HEK293 (cell line): ENCODE results near the gene ACP7.

Source experiments
- PRDM1 ChIP-seq: fragments of 450-650 bp; formaldehyde crosslinking; IDR thresholded peaks from 2 replicates; pipeline ENCODE4; 2016; ENCODE audit warnings: missing biosample characterization, missing genetic modification characterization
- TCF7L2 ChIP-seq: IDR thresholded peaks from 2 replicates; pipeline ENCODE4 v1.6.1; 2011; ENCODE audit warnings: low read depth, mild to moderate bottlenecking, inconsistent platforms, low read length, moderate library complexity, borderline replicate concordance
- ZBTB17 ChIP-seq: fragments of 450-650 bp; formaldehyde crosslinking; IDR thresholded peaks from 2 replicates; pipeline ENCODE4 v1.5.1; 2016; ENCODE audit warnings: missing biosample characterization, missing genetic modification characterization
- ZBTB7A ChIP-seq: fragments of 450-650 bp; formaldehyde crosslinking; IDR thresholded peaks from 2 replicates; pipeline ENCODE4 v1.5.1; 2016; ENCODE audit warnings: low read depth, missing biosample characterization, missing genetic modification characterization
- ZFHX2 ChIP-seq: fragments of 450-650 bp; formaldehyde crosslinking; conservative IDR thresholded peaks from 2 replicates; pipeline ENCODE4 v1.5.1; 2016; ENCODE audit warnings: missing biosample characterization, missing genetic modification characterization
- ZNF157 ChIP-seq: fragments of 450-650 bp; formaldehyde crosslinking; IDR thresholded peaks from 2 replicates; pipeline ENCODE4 v1.5.1; 2016; ENCODE audit warnings: missing biosample characterization, missing genetic modification characterization
- ZNF174 ChIP-seq: fragments of 450-650 bp; formaldehyde crosslinking; IDR thresholded peaks from 2 replicates; pipeline ENCODE4 v1.5.0; 2017; ENCODE audit warnings: missing biosample characterization, mild to moderate bottlenecking, missing genetic modification characterization
- ZNF211 ChIP-seq: fragments of 450-650 bp; formaldehyde crosslinking; IDR thresholded peaks from 2 replicates; pipeline ENCODE4 v1.5.1; 2016; ENCODE audit warnings: low read depth, missing biosample characterization, missing genetic modification characterization
- ZNF223 ChIP-seq: fragments of 450-650 bp; formaldehyde crosslinking; IDR thresholded peaks from 2 replicates; pipeline ENCODE4 v1.5.1; 2016; ENCODE audit warnings: missing biosample characterization, missing genetic modification characterization
- ZNF274 ChIP-seq, 2 experiments: fragments of 200-500 bp in 1 of 2; fragments of 450-650 bp in 1 of 2; sonication (Bioruptor generic) in 1 of 2; formaldehyde crosslinking in 1 of 2; IDR thresholded peaks; 2 replicates each; pipeline versions ENCODE4 v1.5.1 to v1.6.1; 2014 to 2016; ENCODE audit warnings: borderline replicate concordance in 1 of 2, inconsistent platforms in 1 of 2, low read length in 1 of 2, missing biosample characterization in 1 of 2, missing genetic modification characterization in 1 of 2
- ZNF292 ChIP-seq: fragments of 450-650 bp; formaldehyde crosslinking; IDR thresholded peaks from 2 replicates; pipeline ENCODE4 v1.5.1; 2016; ENCODE audit warnings: low read depth, missing biosample characterization, missing genetic modification characterization, borderline replicate concordance
- ZNF341 ChIP-seq: fragments of 450-650 bp; formaldehyde crosslinking; IDR thresholded peaks from 2 replicates; pipeline ENCODE4; 2016; ENCODE audit warnings: low read depth, missing biosample characterization, missing genetic modification characterization
- ZNF366 ChIP-seq: fragments of 450-650 bp; formaldehyde crosslinking; conservative IDR thresholded peaks from 2 replicates; pipeline ENCODE4 v1.5.1; 2016; ENCODE audit warnings: missing biosample characterization, missing genetic modification characterization
- ZNF510 ChIP-seq: fragments of 450-650 bp; formaldehyde crosslinking; IDR thresholded peaks from 2 replicates; pipeline ENCODE4 v1.5.1; 2018; ENCODE audit warnings: mild to moderate bottlenecking, missing genetic modification characterization, missing biosample characterization; ENCODE audit not compliant: insufficient replicate concordance
- ZNF521 ChIP-seq: fragments of 450-650 bp; formaldehyde crosslinking; IDR thresholded peaks from 2 replicates; pipeline ENCODE4 v1.5.1; 2017; ENCODE audit warnings: missing biosample characterization, mild to moderate bottlenecking, missing genetic modification characterization
- ZNF561 ChIP-seq: fragments of 450-650 bp; IDR thresholded peaks from 2 replicates; pipeline ENCODE4 v1.5.1; 2018; ENCODE audit warnings: missing biosample characterization, missing genetic modification characterization, borderline replicate concordance
- ZNF830 ChIP-seq: fragments of 450-650 bp; IDR thresholded peaks from 2 replicates; pipeline ENCODE4 v1.5.0; 2018; ENCODE audit warnings: missing biosample characterization, missing genetic modification characterization, low read depth, mild to moderate bottlenecking, moderate library complexity
- TF ChIP-seq, protein P1 (sequence below): fragments of 450-650 bp; formaldehyde crosslinking; IDR thresholded peaks from 2 replicates; pipeline ENCODE4 v1.5.1; 2016; ENCODE audit warnings: missing biosample characterization, missing genetic modification characterization
- TF ChIP-seq, protein P2 (sequence below): fragments of 450-650 bp; formaldehyde crosslinking; IDR thresholded peaks from 2 replicates; pipeline ENCODE4 v1.5.1; 2016; ENCODE audit warnings: missing biosample characterization, missing genetic modification characterization, borderline replicate concordance
- TF ChIP-seq, protein P3 (sequence below): fragments of 450-650 bp; formaldehyde crosslinking; IDR thresholded peaks from 2 replicates; pipeline ENCODE4 v1.5.1; 2016; ENCODE audit warnings: missing biosample characterization, missing genetic modification characterization
- TF ChIP-seq, protein P4 (sequence below): fragments of 450-650 bp; formaldehyde crosslinking; IDR thresholded peaks from 2 replicates; pipeline ENCODE4 v1.5.1; 2016; ENCODE audit warnings: missing biosample characterization, missing genetic modification characterization
- TF ChIP-seq, protein P5 (sequence below): fragments of 450-650 bp; formaldehyde crosslinking; IDR thresholded peaks from 2 replicates; pipeline ENCODE4 v1.5.1; 2016; ENCODE audit warnings: missing biosample characterization, missing genetic modification characterization
- TF ChIP-seq, protein P6 (sequence below): fragments of 450-650 bp; formaldehyde crosslinking; IDR thresholded peaks from 2 replicates; pipeline ENCODE4 v1.5.1; 2016; ENCODE audit warnings: missing biosample characterization, missing genetic modification characterization
- TF ChIP-seq, protein P7 (sequence below): IDR thresholded peaks from 2 replicates; pipeline ENCODE4 v1.6.1; 2011; ENCODE audit warnings: mild to moderate bottlenecking, low read depth, low read length, borderline replicate concordance
- TF ChIP-seq, protein P8 (sequence below): fragments of 450-650 bp; formaldehyde crosslinking; IDR thresholded peaks from 2 replicates; pipeline ENCODE4 v1.5.1; 2016; ENCODE audit warnings: missing biosample characterization, missing genetic modification characterization

The ACP7 gene

DNA sequence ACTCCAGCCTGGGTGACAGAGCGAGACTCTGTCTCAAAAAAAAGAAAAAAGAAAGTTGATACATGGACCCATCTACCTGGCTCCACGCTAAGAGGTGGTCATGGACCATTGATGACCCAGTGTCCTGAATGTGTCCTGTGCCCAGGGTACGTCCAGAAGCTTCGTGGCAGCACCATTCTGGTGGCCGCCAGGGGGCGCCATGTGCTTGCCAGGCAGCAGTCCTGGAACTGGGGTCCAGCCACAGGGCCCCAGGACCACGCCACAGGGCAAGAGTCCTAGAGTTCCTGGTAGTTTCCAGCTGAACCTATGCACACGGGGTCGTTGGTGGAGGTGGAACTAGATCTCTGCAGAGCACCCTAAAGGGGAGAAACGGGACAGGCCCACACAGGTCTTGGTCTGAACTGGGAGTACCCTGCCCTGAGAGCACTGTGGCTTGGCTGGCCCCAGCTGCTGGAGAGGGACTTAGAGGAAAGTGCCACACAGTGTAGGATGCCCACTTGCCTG, 31.9 kb upstream of the ACP7 start (continued):
- TF ChIP-seq, protein P1, sequence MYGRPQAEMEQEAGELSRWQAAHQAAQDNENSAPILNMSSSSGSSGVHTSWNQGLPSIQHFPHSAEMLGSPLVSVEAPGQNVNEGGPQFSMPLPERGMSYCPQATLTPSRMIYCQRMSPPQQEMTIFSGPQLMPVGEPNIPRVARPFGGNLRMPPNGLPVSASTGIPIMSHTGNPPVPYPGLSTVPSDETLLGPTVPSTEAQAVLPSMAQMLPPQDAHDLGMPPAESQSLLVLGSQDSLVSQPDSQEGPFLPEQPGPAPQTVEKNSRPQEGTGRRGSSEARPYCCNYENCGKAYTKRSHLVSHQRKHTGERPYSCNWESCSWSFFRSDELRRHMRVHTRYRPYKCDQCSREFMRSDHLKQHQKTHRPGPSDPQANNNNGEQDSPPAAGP (tag by site-specific recombination) = no peak
- TF ChIP-seq ZNF274 (IDR thresholded peaks at IDR 0.05; ENCODE audit: low read length) = no peak
- TF ChIP-seq ZNF274 (tag by site-specific recombination; IDR thresholded peaks at IDR 0.05; ENCODE audit: borderline replicate concordance) = no peak
- no peak for TF ChIP-seq ZBTB7A (tag by site-specific recombination)
- no peak for TF ChIP-seq ZNF174
- no peak for TF ChIP-seq PRDM1
- TF ChIP-seq, protein P2, sequence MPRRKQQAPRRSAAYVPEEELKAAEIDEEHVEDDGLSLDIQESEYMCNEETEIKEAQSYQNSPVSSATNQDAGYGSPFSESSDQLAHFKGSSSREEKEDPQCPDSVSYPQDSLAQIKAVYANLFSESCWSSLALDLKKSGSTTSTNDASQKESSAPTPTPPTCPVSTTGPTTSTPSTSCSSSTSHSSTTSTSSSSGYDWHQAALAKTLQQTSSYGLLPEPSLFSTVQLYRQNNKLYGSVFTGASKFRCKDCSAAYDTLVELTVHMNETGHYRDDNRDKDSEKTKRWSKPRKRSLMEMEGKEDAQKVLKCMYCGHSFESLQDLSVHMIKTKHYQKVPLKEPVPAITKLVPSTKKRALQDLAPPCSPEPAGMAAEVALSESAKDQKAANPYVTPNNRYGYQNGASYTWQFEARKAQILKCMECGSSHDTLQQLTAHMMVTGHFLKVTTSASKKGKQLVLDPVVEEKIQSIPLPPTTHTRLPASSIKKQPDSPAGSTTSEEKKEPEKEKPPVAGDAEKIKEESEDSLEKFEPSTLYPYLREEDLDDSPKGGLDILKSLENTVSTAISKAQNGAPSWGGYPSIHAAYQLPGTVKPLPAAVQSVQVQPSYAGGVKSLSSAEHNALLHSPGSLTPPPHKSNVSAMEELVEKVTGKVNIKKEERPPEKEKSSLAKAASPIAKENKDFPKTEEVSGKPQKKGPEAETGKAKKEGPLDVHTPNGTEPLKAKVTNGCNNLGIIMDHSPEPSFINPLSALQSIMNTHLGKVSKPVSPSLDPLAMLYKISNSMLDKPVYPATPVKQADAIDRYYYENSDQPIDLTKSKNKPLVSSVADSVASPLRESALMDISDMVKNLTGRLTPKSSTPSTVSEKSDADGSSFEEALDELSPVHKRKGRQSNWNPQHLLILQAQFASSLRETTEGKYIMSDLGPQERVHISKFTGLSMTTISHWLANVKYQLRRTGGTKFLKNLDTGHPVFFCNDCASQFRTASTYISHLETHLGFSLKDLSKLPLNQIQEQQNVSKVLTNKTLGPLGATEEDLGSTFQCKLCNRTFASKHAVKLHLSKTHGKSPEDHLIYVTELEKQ = no peak
- no peak for TF ChIP-seq ZFHX2 (tag by site-specific recombination)
- no peak for TF ChIP-seq ZNF366
- no peak for TF ChIP-seq ZNF211 (tag by site-specific recombination)
- no peak; the same call in 1 of the 2 replicates for TF ChIP-seq ZNF223 (tag by site-specific recombination)
- TF ChIP-seq, protein P3, sequence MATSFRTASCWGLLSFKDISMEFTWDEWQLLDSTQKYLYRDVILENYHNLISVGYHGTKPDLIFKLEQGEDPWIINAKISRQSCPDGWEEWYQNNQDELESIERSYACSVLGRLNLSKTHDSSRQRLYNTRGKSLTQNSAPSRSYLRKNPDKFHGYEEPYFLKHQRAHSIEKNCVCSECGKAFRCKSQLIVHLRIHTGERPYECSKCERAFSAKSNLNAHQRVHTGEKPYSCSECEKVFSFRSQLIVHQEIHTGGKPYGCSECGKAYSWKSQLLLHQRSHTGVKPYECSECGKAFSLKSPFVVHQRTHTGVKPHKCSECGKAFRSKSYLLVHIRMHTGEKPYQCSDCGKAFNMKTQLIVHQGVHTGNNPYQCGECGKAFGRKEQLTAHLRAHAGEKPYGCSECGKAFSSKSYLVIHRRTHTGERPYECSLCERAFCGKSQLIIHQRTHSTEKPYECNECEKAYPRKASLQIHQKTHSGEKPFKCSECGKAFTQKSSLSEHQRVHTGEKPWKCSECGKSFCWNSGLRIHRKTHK (tag by site-specific recombination) = no peak
- no peak for TF ChIP-seq ZNF341 (tag by site-specific recombination)
- no peak for TF ChIP-seq ZNF521 (tag by site-specific recombination)
- TF ChIP-seq, protein P4, sequence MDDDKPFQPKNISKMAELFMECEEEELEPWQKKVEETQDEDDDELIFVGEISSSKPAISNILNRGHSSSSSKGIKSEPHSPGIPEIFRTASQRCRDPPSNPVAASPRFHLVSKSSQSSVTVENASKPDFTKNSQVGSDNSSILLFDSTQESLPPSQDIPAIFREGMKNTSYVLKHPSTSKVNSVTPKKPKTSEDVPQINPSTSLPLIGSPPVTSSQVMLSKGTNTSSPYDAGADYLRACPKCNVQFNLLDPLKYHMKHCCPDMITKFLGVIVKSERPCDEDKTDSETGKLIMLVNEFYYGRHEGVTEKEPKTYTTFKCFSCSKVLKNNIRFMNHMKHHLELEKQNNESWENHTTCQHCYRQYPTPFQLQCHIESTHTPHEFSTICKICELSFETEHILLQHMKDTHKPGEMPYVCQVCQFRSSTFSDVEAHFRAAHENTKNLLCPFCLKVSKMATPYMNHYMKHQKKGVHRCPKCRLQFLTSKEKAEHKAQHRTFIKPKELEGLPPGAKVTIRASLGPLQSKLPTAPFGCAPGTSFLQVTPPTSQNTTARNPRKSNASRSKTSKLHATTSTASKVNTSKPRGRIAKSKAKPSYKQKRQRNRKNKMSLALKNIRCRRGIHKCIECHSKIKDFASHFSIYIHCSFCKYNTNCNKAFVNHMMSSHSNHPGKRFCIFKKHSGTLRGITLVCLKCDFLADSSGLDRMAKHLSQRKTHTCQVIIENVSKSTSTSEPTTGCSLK (tag by site-specific recombination) = no peak
- TF ChIP-seq ZNF157 (tag by site-specific recombination) = no peak
- TF ChIP-seq, protein P5, sequence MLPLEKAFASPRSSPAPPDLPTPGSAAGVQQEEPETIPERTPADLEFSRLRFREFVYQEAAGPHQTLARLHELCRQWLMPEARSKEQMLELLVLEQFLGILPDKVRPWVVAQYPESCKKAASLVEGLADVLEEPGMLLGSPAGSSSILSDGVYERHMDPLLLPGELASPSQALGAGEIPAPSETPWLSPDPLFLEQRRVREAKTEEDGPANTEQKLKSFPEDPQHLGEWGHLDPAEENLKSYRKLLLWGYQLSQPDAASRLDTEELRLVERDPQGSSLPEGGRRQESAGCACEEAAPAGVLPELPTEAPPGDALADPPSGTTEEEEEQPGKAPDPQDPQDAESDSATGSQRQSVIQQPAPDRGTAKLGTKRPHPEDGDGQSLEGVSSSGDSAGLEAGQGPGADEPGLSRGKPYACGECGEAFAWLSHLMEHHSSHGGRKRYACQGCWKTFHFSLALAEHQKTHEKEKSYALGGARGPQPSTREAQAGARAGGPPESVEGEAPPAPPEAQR (tag by site-specific recombination) = no peak
- TF ChIP-seq ZNF830 (tag by site-specific recombination) = no peak
- TF ChIP-seq, protein P6, sequence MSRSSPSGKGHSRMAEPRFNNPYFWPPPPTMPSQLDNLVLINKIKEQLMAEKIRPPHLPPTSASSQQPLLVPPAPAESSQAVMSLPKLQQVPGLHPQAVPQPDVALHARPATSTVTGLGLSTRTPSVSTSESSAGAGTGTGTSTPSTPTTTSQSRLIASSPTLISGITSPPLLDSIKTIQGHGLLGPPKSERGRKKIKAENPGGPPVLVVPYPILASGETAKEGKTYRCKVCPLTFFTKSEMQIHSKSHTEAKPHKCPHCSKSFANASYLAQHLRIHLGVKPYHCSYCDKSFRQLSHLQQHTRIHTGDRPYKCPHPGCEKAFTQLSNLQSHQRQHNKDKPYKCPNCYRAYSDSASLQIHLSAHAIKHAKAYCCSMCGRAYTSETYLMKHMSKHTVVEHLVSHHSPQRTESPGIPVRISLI (tag by site-specific recombination) = no peak
- TF ChIP-seq ZBTB17 (tag by site-specific recombination) = no peak
- no peak for TF ChIP-seq ZNF561
- no peak for TF ChIP-seq ZNF292 (tag by site-specific recombination)
- TF ChIP-seq, protein P7, sequence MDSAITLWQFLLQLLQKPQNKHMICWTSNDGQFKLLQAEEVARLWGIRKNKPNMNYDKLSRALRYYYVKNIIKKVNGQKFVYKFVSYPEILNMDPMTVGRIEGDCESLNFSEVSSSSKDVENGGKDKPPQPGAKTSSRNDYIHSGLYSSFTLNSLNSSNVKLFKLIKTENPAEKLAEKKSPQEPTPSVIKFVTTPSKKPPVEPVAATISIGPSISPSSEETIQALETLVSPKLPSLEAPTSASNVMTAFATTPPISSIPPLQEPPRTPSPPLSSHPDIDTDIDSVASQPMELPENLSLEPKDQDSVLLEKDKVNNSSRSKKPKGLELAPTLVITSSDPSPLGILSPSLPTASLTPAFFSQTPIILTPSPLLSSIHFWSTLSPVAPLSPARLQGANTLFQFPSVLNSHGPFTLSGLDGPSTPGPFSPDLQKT = no peak
- TF ChIP-seq, protein P8, sequence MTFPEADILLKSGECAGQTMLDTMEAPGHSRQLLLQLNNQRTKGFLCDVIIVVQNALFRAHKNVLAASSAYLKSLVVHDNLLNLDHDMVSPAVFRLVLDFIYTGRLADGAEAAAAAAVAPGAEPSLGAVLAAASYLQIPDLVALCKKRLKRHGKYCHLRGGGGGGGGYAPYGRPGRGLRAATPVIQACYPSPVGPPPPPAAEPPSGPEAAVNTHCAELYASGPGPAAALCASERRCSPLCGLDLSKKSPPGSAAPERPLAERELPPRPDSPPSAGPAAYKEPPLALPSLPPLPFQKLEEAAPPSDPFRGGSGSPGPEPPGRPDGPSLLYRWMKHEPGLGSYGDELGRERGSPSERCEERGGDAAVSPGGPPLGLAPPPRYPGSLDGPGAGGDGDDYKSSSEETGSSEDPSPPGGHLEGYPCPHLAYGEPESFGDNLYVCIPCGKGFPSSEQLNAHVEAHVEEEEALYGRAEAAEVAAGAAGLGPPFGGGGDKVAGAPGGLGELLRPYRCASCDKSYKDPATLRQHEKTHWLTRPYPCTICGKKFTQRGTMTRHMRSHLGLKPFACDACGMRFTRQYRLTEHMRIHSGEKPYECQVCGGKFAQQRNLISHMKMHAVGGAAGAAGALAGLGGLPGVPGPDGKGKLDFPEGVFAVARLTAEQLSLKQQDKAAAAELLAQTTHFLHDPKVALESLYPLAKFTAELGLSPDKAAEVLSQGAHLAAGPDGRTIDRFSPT (tag by site-specific recombination) = no peak
- TF ChIP-seq TCF7L2 = no peak
- TF ChIP-seq ZNF510 (tag by site-specific recombination) = no peak
